Activated naive CD8-positive, alpha-beta T cell treated with anti-CD3 and anti-CD28 coated beads for 36 hours (primary cell): ENCODE measurements around the gene IL33. TPM values are rescaled to one million over a fixed set of nuclear protein-coding genes. Genes with fewer than 3 reads are reported as not detected.

Experiments
- DNase-seq: peaks from one replicate; pipeline ENCODE4 v3.0.0; 2021
- H3K27ac Mint-ChIP-seq: one replicate; pipeline ENCODE4 v1.8.0; 2022; ENCODE audit warnings: mild to moderate bottlenecking, moderate library complexity, mixed read lengths
- H3K27me3 Mint-ChIP-seq: one replicate; pipeline ENCODE4 v1.8.0; 2022; ENCODE audit warnings: mild to moderate bottlenecking, mixed read lengths
- H3K36me3 Mint-ChIP-seq: one replicate; pipeline ENCODE4 v1.8.0; 2021; ENCODE audit warnings: mild to moderate bottlenecking, mixed read lengths
- H3K4me1 Mint-ChIP-seq: one replicate; pipeline ENCODE4 v1.8.0; 2021; ENCODE audit warnings: mixed read lengths
- H3K4me3 Mint-ChIP-seq: one replicate; pipeline ENCODE4 v1.8.0; 2022; ENCODE audit warnings: mild to moderate bottlenecking, moderate library complexity, mixed read lengths
- H3K9me3 Mint-ChIP-seq: one replicate; pipeline ENCODE4 v1.8.0; 2022; ENCODE audit warnings: mixed read lengths
- total RNA-seq, 2 experiments: library from RNA; stranded (reverse); gene quantifications; one replicate each; pipeline ENCODE4 v1.2.3, GENCODE V29; 2021

The IL33 gene
- total RNA-seq, 2 experiments from 2014 or later, result not detected

- no peaks in the 10 kb centered on the region for H3K36me3 Mint-ChIP-seq
- H3K27me3 Mint-ChIP-seq, result peaks cover 17% of the 10 kb centered on the region
- H3K4me3 Mint-ChIP-seq, result no peak overlapping the region
- H3K9me3 Mint-ChIP-seq, result peaks cover 3% of the 10 kb centered on the region
- H3K27ac Mint-ChIP-seq, result no peak overlapping the region
- H3K4me1 Mint-ChIP-seq, result no peaks in the 10 kb centered on the region
- DNase-seq, result no peak
Measured at GRCh38 chr9:6304232-6304631, 88.6 kb downstream of the IL33 start.

- peaks cover 15% of the 10 kb centered on the region for H3K27me3 Mint-ChIP-seq
- H3K27ac Mint-ChIP-seq, result no peak overlapping the region
- no peaks in the 10 kb centered on the region for H3K36me3 Mint-ChIP-seq
Measured at GRCh38 chr9:6305954-6306563, 90.5 kb downstream of the IL33 start.

More at GRCh38 chr9:6305954-6306563, 90.5 kb downstream of the IL33 start:
- no peaks in the 10 kb centered on the region for H3K9me3 Mint-ChIP-seq
- DNase-seq, result no peak
- no peak overlapping the region for H3K4me3 Mint-ChIP-seq
- no peaks in the 10 kb centered on the region for H3K4me1 Mint-ChIP-seq

Other genes starting within 250 kb of the IL33 start
- gene RANBP6, start 200.2 kb upstream of the IL33 start, total RNA-seq, result 10 to 100 TPM; 18.3 to 18.8 TPM
- gene TPD52L3, start 112.6 kb downstream of the IL33 start, total RNA-seq, result not detected
- 10 to 100 TPM; 42.3 to 44.3 TPM for gene UHRF2, start 197.4 kb downstream of the IL33 start, total RNA-seq